Measurements from ENCODE around the gene DNAJC15. TPM values are rescaled to one million over a fixed set of nuclear protein-coding genes. Genes with fewer than 3 reads are reported as not detected.

DNAJC15 gene
- total RNA-seq, 6 donors from 2014 or later = 3.1 to 19.3 (median 9.0) TPM

DNA sequence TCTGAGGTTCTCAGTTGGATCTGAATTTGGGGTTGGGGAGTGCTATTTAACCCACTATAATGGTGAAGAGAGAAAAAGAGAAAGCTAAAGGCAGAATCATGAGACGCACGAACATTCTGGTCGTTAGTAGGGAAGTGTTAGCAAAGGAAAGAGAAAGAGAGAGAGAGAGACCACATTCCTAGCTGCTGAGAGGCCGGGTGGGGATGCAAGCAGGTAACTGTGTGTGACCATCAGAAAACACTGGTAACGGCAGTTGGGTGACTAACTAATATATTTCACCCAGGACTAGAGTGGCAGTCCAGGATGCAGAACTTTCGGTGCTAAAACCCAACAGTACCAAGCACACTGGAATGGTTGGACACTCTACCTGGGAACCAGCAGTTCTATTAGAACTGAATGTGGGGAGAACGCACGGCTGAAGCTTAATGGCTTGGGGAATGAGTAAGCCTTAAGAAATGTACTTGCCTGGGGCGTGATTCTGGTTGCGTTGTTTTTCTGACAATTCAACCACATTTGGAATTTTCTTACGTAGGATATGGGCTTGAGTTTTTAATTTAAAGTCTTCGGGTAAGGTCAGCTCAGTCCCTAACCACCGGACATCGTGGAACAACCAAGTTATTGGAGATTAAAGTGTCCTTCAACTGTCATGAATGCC is 130.2 kb downstream of the DNAJC15 start:
- no peaks in the 10 kb centered on the region for H3K9me3 ChIP-seq
- ATAC-seq (ENCODE audit: low FRiP score in 2 of 2) (no peak), DNase-seq (no peak)
- no peaks in the 10 kb centered on the region for H3K36me3 ChIP-seq
- no peak overlapping the region for H3K27ac ChIP-seq
- 90 to 93% methylated on average over 14 of the region's 14 CpGs for WGBS, 2 donors
- TF ChIP-seq POLR2AphosphoS5 (IDR thresholded peaks at IDR 0.05) = no peak
- TF ChIP-seq EP300 (IDR thresholded peaks at IDR 0.05) = no peak
- TF ChIP-seq, protein P1, sequence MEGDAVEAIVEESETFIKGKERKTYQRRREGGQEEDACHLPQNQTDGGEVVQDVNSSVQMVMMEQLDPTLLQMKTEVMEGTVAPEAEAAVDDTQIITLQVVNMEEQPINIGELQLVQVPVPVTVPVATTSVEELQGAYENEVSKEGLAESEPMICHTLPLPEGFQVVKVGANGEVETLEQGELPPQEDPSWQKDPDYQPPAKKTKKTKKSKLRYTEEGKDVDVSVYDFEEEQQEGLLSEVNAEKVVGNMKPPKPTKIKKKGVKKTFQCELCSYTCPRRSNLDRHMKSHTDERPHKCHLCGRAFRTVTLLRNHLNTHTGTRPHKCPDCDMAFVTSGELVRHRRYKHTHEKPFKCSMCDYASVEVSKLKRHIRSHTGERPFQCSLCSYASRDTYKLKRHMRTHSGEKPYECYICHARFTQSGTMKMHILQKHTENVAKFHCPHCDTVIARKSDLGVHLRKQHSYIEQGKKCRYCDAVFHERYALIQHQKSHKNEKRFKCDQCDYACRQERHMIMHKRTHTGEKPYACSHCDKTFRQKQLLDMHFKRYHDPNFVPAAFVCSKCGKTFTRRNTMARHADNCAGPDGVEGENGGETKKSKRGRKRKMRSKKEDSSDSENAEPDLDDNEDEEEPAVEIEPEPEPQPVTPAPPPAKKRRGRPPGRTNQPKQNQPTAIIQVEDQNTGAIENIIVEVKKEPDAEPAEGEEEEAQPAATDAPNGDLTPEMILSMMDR (IDR thresholded peaks at IDR 0.05) = no peak
- TF ChIP-seq POLR2A (IDR thresholded peaks at IDR 0.05) = no peak
- H3K4me3 ChIP-seq = no peak overlapping the region
- H3K27me3 ChIP-seq = no peaks in the 10 kb centered on the region
- no peaks in the 10 kb centered on the region for H3K4me1 ChIP-seq

DNA sequence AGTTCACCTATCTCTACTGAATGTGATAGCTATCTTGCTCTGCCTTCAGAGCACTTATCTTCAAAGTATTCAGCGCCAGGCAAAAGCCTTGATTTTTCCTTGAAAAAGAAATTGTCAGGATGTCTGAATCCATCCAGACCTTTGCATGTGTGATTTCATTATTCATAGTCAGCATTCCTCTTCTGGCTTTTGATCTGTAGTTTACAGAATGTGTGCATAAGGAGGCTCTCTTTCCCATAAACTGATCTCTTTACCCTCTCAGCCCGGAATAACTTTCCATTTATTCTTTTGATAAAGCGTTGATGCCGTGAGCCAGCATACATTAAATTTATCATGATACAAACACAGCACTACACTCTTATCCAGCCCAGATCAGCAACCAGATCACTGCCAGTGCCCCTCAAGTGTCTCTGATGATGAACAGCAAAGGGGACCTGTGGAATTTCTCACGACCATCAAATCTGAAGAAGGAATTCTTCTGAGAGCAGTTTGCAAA is 130.8 kb downstream of the DNAJC15 start:
- no peak overlapping the region for H3K27ac ChIP-seq
- H3K9me3 ChIP-seq = no peaks in the 10 kb centered on the region
- DNase-seq = no peak
- no peak overlapping the region for H3K4me3 ChIP-seq
- no peaks in the 10 kb centered on the region for H3K27me3 ChIP-seq
- 72 to 73% methylated on average over 5 of the region's 5 CpGs for WGBS, 2 donors
- H3K36me3 ChIP-seq = no peaks in the 10 kb centered on the region
- no peak for TF ChIP-seq EP300 (IDR thresholded peaks at IDR 0.05)
- TF ChIP-seq POLR2A (IDR thresholded peaks at IDR 0.05) = no peak
- no peak for TF ChIP-seq POLR2AphosphoS5 (IDR thresholded peaks at IDR 0.05)
- TF ChIP-seq, protein P1 (IDR thresholded peaks at IDR 0.05) = no peak
- ATAC-seq (ENCODE audit: low FRiP score in 2 of 2) = no peak
- H3K4me1 ChIP-seq = no peaks in the 10 kb centered on the region

DNA sequence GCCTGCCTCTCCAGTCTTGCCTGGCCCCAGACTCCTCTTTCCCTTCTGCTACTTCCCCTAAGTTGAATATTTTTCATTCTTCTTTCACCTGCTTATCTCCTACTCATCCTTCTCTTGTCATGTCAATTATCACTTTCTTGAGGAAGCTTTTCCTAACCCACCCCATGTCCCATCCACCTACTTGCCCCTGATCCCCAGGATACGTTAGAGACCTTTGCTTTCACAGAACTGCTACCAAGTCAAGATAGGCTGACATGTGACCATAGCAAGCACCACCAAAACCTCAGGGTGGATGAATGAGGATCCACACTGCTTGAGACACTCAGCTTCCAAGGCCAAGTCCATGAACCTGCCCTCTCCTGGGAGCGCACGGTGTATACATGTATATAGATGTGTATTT is 131.5 kb downstream of the DNAJC15 start:
- 86 to 88% methylated on average over 3 of the region's 3 CpGs for WGBS, 2 donors
- Histone ChIP-seq H3K27me3 (no peaks in the 10 kb centered on the region), H3K36me3 (no peaks in the 10 kb centered on the region), H3K27ac (no peak overlapping the region), H3K9me3 (no peaks in the 10 kb centered on the region), H3K4me1 (no peaks in the 10 kb centered on the region), H3K4me3 (no peak overlapping the region)
- TF ChIP-seq EP300 (IDR thresholded peaks at IDR 0.05) = no peak
- no peak for TF ChIP-seq POLR2AphosphoS5 (IDR thresholded peaks at IDR 0.05)
- TF ChIP-seq, protein P1 (IDR thresholded peaks at IDR 0.05) = no peak
- no peak for TF ChIP-seq POLR2A (IDR thresholded peaks at IDR 0.05)
- no peak for ATAC-seq (ENCODE audit: low FRiP score in 2 of 2)
- DNase-seq = no peak

DNA sequence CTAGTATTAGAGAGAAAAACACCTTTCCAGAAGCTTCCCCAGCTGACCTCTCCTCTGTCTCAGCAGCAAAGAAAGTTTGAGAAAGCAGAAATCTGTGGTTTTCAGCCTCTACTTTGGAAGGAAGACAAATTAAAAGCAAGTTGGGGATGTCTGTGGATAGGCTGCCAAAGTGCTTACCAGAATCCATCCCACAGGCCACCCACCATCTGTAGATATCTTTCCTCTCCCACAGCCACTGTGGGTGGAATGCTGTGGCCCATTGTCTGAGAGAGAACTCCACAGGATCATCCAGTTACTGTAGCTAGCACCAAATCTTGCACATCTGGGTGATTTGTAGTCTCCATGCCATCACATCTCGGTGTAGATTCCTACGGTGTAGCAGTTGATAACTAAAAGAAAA is 133.5 kb downstream of the DNAJC15 start:
- no peak for TF ChIP-seq POLR2AphosphoS5 (IDR thresholded peaks at IDR 0.05)
- no peak for TF ChIP-seq EP300 (IDR thresholded peaks at IDR 0.05)
- no peak for TF ChIP-seq POLR2A (IDR thresholded peaks at IDR 0.05)
- TF ChIP-seq, protein P1 (IDR thresholded peaks at IDR 0.05) = no peak
- Histone ChIP-seq H3K27ac (no peak overlapping the region), H3K9me3 (no peaks in the 10 kb centered on the region), H3K4me1 (no peaks in the 10 kb centered on the region), H3K27me3 (no peaks in the 10 kb centered on the region), H3K4me3 (no peak overlapping the region), H3K36me3 (no peaks in the 10 kb centered on the region)
- DNase-seq = no peak
- no peak for ATAC-seq (ENCODE audit: low FRiP score in 2 of 2)
- 90 to 93% methylated on average over 2 of the region's 2 CpGs for WGBS, 2 donors

DNA sequence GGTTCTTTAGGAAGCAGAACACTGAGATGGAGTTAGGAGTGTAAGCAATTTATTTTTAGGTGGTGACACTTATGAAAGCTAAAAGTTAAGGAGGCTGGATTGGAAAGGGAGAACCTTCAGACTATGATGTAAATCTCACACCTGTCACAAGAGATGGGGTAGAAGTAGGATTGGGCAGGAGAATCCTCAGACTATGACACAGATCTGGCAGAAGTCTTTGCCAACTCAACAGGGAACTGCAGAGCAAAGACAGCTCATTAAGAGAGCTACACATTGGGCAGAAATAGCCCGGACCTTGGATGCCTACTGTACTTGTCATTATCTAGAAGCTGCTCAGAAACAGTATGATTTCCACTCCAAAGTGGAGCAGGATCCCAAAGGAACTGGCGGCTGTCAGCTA is 134.4 kb downstream of the DNAJC15 start:
- 75 to 81% methylated on average over 2 of the region's 2 CpGs for WGBS, 2 donors
- TF ChIP-seq, protein P1 (IDR thresholded peaks at IDR 0.05) = no peak
- TF ChIP-seq POLR2AphosphoS5 (IDR thresholded peaks at IDR 0.05) (no peak), EP300 (IDR thresholded peaks at IDR 0.05) (no peak), POLR2A (IDR thresholded peaks at IDR 0.05) (no peak)
- Histone ChIP-seq H3K27ac (no peak overlapping the region), H3K36me3 (no peaks in the 10 kb centered on the region), H3K4me3 (no peak overlapping the region), H3K4me1 (no peaks in the 10 kb centered on the region), H3K27me3 (no peaks in the 10 kb centered on the region), H3K9me3 (no peaks in the 10 kb centered on the region)
- DNase-seq = no peak
- no peak for ATAC-seq (ENCODE audit: low FRiP score in 2 of 2)
